Tibial nerve (tissue), 4 donors: ENCODE measurements around the gene VEZF1. TPM values are rescaled to one million over a fixed set of nuclear protein-coding genes. Genes with fewer than 3 reads are reported as not detected.

ENCODE experiments used
- DNase-seq, 2 donors: peaks; one replicate each; pipeline ENCODE4 v3.0.0-alpha.2; 2019; ENCODE audit warnings: low spot score in 2 of 2
- H3K27ac ChIP-seq, 4 donors: fragments of 200-600 bp; sonication (generic) in 3 of 4; one replicate each; pipeline ENCODE4 v1.5.1; 2017 to 2019; ENCODE audit warnings: mild to moderate bottlenecking in 1 of 4
- H3K27me3 ChIP-seq, 2 donors: fragments of 200-600 bp; sonication (generic) in 1 of 2; one replicate each; pipeline versions ENCODE4 v1.5.1 to v1.6.0; 2017 to 2019
- H3K36me3 ChIP-seq, 3 donors: fragments of 200-600 bp; sonication (generic); one replicate each; pipeline ENCODE4 v1.5.1; 2018 to 2019
- H3K4me1 ChIP-seq, 4 donors: fragments of 200-600 bp; sonication (generic) in 3 of 4; one replicate each; pipeline ENCODE4 v1.5.1; 2017 to 2019
- H3K4me3 ChIP-seq, 4 donors: fragments of 200-600 bp; sonication (generic) in 3 of 4; one replicate each; pipeline ENCODE4 v1.5.1; 2017 to 2019; ENCODE audit warnings: mild to moderate bottlenecking in 1 of 4, moderate library complexity in 1 of 4
- H3K9me3 ChIP-seq, 4 donors: fragments of 200-600 bp; sonication (generic) in 3 of 4; one replicate each; pipeline ENCODE4 v1.5.1; 2017 to 2019
- CTCF ChIP-seq, 5 experiments: fragments of 200-600 bp in 3 of 5; fragments of 450-650 bp in 2 of 5; sonication (generic) in 3 of 5; IDR thresholded peaks; one replicate each; pipeline ENCODE4 v1.5.1; 2016 to 2019; ENCODE audit warnings: antibody characterized with exemption in 5 of 5, mild to moderate bottlenecking in 3 of 5, moderate library complexity in 2 of 5
- EP300 ChIP-seq, 2 donors: sonication (generic); formaldehyde crosslinking; IDR thresholded peaks; one replicate each; pipeline ENCODE4 v1.6.1; 2017; ENCODE audit warnings: antibody characterized with exemption in 2 of 2, mild to moderate bottlenecking in 1 of 2
- POLR2A ChIP-seq, 2 donors: fragments of 450-650 bp; IDR thresholded peaks; one replicate each; pipeline ENCODE4 v1.6.1; 2017; ENCODE audit warnings: antibody characterized with exemption in 2 of 2, mild to moderate bottlenecking in 2 of 2, moderate library complexity in 2 of 2
- WGBS, 2 donors: methylation state at CpG; one replicate each; pipeline ENCODE4 v1.1.5; 2018; 5-methylcytosine and 5-hydroxymethylcytosine counted together
- total RNA-seq, 4 donors: library from RNA; depleted of rRNA; stranded (reverse); fragments of >200 nt; gene quantifications; one replicate each; pipeline ENCODE4 v1.1.0, GENCODE V29; 2016

The VEZF1 gene
- total RNA-seq, 4 donors from 2014 or later: 42.3 to 66.0 (median 48.3) TPM

DNA sequence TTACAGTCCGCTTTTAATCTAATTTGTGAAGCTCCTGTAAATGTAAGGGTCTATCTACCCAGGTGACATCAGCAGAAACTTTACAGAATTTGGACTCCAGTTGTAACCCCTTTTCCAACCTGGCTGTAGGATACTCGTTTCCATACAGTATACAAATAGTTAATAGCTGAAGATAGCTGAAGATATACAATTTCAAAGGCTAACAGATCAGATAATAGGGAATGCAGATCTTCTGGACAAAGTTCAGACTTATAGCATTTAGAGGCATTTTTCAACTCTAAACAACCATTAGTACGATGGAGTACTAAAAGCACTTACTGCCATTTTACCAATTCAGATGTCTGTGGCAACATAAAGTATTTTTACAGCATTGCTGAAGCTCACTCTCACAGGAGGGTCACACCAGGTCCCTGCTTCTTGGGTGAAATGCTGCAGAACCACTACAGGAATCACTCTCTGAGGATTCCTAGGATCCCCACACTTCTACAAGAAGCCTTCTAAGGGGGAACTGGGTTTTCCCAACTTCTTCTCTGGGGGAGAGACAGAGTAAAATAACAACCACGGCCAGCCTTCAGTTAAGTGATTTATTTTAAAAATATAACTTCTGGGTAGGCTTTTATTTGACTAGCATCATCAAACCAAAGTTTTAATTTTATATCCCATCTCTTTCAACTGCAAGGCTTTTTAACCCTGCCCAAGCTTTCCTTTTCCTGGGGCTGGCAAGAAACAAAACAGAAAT lies 2.9 kb downstream of the VEZF1 start:
- no peak overlapping the region for H3K4me3 ChIP-seq
- peaks cover 0 to 71% (median 56%) of the 10 kb centered on the region in 4 donors for H3K4me1 ChIP-seq
- H3K27me3 ChIP-seq: no peaks in the 10 kb centered on the region
- H3K27ac ChIP-seq: peak overlapping the region in 2 of 4 donors; percentile 98 to 99
- no peaks in the 10 kb centered on the region for H3K9me3 ChIP-seq
- WGBS, 2 donors: 37 to 46% methylated on average over 4 of the region's 4 CpGs
- no peak for DNase-seq
- TF ChIP-seq POLR2A (IDR thresholded peaks at IDR 0.05): no peak
- TF ChIP-seq CTCF (IDR thresholded peaks at IDR 0.05): no peak
- TF ChIP-seq EP300 (IDR thresholded peaks at IDR 0.05): no peak
- H3K36me3 ChIP-seq: peaks cover 0 to 12% (median 0%) of the 10 kb centered on the region in 3 donors

DNA sequence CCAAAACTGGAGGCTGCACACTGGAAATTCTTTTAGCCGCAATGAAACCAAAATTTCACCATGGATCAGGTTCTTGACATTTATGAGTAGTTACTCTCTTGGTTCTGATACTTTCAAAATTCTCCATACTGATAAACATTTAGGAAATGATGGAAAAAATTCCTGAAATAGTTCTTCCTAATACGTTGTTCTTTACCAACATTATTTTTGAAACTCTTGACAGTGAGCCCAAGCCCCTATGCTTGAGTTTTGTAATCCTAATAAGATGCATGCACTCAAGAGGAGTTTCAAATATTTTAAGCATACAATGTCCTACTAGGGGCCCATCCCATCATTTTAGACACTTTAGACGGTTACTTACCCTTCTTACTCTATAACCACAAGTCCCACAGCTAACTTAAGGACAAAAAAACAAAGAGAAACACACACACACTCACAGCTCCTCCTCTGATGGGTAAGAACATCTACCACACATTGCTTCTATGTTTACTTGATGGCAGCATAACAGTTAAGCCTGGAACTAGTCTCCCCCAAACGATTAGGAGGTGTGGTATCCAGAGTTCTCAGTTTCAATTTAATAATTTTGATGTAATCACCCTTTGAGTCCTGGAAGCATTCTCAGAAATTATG lies 3.7 kb downstream of the VEZF1 start:
- peak overlapping the region in 2 of 4 donors; percentile 98 to 99 for H3K27ac ChIP-seq
- peaks cover 0 to 64% (median 56%) of the 10 kb centered on the region in 4 donors for H3K4me1 ChIP-seq
- DNase-seq: no peak
- TF ChIP-seq EP300 (IDR thresholded peaks at IDR 0.05) (no peak), CTCF (IDR thresholded peaks at IDR 0.05) (no peak), POLR2A (IDR thresholded peaks at IDR 0.05) (no peak)
- 21 to 26% methylated on average over 4 of the region's 4 CpGs for WGBS, 2 donors
- no peaks in the 10 kb centered on the region for H3K9me3 ChIP-seq
- peaks cover 0 to 19% (median 0%) of the 10 kb centered on the region in 3 donors for H3K36me3 ChIP-seq
- no peak overlapping the region for H3K4me3 ChIP-seq
- H3K27me3 ChIP-seq: no peaks in the 10 kb centered on the region

GRCh38 chr17:57983446-57983845 lies 4.6 kb downstream of the VEZF1 start:
- Histone ChIP-seq H3K27me3 (no peaks in the 10 kb centered on the region), H3K9me3 (no peaks in the 10 kb centered on the region), H3K27ac (no peak overlapping the region), H3K4me1 (peaks cover 0 to 55% (median 49%) of the 10 kb centered on the region in 4 donors), H3K36me3 (peaks cover 0 to 29% (median 6%) of the 10 kb centered on the region in 3 donors), H3K4me3 (no peak overlapping the region)
- no peak for TF ChIP-seq EP300 (IDR thresholded peaks at IDR 0.05)
- TF ChIP-seq POLR2A (IDR thresholded peaks at IDR 0.05): no peak
- no peak for DNase-seq
- 71 to 82% methylated on average over 1 of the region's 1 CpG for WGBS, 2 donors

DNA sequence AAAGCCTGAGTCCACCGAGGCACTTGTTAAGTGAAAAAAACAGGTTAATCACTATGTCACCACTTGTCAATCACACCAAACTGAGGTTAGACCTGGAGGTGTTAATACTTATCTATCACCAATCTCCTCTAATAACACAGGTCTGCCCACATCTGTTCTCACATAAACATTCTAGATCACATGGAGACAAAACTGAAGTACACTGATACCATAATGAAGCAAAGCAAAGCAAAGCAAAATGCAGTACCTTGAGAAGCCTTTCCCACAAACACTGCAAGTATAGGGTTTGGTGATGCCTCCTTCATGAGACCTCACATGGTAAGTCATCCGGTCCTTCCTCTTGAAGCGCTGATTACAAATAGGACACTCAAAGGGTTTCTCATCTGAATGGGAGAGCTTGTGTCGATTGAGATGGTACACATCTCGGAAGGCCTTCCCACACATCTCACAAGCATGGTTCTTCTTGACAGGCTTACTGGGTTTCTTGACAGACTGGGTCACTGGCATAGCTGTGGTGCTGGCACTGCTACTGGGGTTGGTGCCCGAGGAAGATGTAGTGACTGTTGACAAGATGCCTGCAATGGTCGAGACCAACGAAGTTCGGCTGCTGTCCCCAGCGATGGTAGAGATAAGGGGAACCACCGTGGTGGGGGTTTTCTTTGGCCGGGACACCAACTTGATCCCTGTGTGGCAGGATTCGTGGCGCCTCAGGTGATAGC lies 5.4 kb downstream of the VEZF1 start:
- Histone ChIP-seq H3K36me3 (peaks cover 0 to 37% (median 6%) of the 10 kb centered on the region in 3 donors), H3K27me3 (no peaks in the 10 kb centered on the region), H3K27ac (no peak overlapping the region), H3K4me1 (peaks cover 0 to 55% (median 49%) of the 10 kb centered on the region in 4 donors), H3K4me3 (no peak overlapping the region), H3K9me3 (no peaks in the 10 kb centered on the region)
- TF ChIP-seq POLR2A (IDR thresholded peaks at IDR 0.05) (no peak), EP300 (IDR thresholded peaks at IDR 0.05) (no peak)
- WGBS, 2 donors: 72 to 83% methylated on average over 14 of the region's 14 CpGs
- DNase-seq: no peak

- DNase-seq: no peak
- no peaks in the 10 kb centered on the region for H3K27me3 ChIP-seq
- H3K27ac ChIP-seq: no peak overlapping the region
- peaks cover 0 to 53% (median 38%) of the 10 kb centered on the region in 4 donors for H3K4me1 ChIP-seq
- no peaks in the 10 kb centered on the region for H3K9me3 ChIP-seq
- H3K36me3 ChIP-seq: peaks cover 2 to 58% (median 12%) of the 10 kb centered on the region in 3 donors
- WGBS, 2 donors: 79 to 84% methylated on average over 4 of the region's 4 CpGs
- TF ChIP-seq POLR2A (IDR thresholded peaks at IDR 0.05): no peak
- no peak for TF ChIP-seq CTCF (IDR thresholded peaks at IDR 0.05)
- no peak overlapping the region for H3K4me3 ChIP-seq
Measured at GRCh38 chr17:57980522-57980921, 7.5 kb downstream of the VEZF1 start.
